Stimulated activated CD8-positive, alpha-beta memory T cell treated with anti-CD3 and anti-CD28 coated beads, Interleukin-4, amount 100 ng/mL, for 1 hour (primary cell): ENCODE data around the gene CSNK1G1.
"Not testable (repeated sequence)": the region's sequence is repeated elsewhere in the genome, so short reads cannot be mapped to it uniquely, and the experiment has no call there.

Experiments used
- DNase-seq, 2 donors: peaks; one replicate each; pipeline ENCODE4 v3.0.0-alpha.2; 2020; ENCODE audit warnings: low read depth in 2 of 2, low spot score in 1 of 2

CSNK1G1 gene

DNA sequence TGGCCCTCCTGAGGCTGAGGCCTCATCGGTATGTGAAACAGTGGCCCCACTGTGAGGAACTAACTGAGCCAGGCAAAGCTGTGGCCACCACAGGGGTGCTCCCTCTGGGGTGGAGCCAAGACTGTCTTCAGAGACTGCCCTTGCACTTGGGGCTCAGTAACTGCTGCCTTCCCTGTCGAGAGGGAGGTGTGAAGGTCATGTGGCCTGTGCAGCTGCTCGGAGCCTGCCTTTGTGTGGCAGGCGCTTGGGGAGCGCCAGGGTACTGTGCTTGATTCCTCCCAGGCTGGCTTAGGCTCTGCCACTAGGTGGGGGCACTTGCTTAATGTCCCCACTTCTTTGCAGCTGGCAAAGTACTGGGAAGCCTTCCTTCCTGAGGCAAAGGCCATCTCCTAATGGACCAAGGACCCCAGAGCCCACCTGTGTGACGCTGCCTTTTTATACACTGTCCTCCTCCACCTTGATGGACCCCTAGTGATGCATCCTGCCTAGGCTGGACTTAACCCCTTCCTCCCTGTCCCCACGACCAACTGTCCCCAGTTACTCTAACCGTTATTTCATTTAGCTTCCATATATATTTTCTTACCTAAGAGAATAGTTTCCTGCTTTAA is 218.6 kb downstream of the CSNK1G1 start:
- no peak for DNase-seq

DNA sequence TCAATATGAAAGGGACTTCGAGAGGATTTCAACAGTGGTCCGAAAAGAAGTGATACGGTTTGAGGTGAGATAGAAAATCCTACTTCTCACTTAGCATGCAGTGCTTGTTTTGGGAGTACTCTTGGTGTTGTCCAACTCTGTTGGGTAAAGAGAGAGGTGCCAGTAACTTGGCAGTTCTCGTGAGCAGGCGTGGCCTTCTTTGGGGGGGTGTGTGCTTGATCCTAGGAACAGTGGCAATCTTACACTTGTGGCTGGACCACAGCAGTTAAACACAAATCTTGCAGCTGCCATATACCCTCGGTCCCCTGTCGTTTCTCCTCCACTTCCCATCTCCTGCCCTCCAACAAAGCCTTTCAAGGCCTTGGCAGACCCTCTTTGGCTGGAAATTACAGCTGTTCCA is 219.6 kb downstream of the CSNK1G1 start:
- no peak for DNase-seq

DNA sequence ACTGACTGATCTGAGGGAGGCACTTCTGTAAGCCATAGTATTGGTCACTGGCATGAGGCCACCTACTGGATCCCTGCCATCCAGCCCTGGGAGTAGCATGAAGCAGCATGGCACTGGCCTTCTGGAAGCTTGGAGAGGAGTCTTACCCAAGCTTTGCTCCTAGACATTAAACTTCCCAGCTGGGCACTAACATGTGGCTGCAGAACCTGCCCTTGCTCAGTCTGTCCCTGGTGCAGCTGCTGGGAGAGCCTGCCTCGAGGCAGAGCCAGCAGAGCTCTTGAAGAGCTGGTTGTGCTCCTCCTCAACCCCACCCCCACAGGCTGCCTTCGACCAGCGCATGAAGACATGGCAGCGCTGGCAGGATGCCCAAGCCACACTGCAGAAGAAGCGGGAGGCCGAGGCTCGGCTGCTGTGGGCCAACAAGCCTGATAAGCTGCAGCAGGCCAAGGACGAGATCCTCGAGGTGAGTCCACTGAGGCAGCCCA is 221.6 kb downstream of the CSNK1G1 start:
- no peak for DNase-seq

DNA sequence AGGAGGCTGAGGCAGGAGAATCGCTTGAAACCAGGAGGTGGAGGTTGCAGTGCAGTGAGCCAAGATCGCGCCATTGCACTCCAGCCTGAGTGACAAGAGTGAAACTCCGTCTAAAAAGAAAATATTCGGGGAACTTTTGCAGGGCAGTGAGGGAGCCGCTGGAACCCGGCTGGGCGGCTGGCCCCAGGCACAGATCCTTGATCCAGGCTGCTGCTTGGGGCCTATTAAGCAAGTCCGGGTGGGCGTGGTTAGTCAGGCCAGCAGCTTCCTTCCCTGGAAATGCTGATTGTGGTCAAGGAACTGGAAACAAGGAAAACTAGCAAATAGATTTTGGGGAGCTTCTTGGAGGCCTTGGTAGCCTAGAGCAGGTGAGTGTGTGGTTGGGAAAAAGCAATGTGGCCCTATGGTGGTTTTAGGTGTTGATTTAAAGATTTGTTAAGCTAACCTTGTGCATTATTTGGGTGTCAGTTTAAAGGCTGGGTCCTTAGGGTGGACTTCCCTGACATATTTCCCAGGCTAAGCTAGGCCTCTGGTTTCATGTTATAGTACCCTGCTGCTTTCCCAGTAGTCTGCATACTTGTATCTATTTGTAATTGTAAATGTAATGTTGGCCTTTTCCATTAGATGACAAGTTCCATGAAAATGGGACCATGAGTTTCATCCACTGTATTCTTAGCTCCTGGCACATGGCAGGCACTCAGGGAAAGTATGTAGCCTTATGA is 222.2 kb downstream of the CSNK1G1 start:
- no peak for DNase-seq

DNA sequence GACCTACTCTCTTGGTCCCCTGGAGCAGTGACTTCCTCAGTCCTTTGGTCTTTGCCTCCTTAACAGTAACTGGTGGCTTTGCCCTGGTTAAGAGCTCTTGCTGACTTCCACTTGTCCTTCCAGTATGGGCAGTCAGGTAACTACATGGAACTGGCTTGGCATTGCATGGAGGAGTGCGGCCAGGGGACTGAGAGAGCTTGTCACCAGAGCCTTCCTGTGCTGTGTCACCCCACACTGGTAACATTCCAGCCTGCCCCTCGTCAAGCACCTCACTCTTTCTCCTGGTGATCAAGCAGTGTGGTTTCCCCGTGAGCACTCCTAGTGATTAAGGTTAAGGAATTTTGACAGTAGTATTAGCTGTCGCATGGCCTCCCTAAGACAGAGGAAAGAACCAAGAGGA is 223.8 kb downstream of the CSNK1G1 start:
- DNase-seq, result no peak

DNA sequence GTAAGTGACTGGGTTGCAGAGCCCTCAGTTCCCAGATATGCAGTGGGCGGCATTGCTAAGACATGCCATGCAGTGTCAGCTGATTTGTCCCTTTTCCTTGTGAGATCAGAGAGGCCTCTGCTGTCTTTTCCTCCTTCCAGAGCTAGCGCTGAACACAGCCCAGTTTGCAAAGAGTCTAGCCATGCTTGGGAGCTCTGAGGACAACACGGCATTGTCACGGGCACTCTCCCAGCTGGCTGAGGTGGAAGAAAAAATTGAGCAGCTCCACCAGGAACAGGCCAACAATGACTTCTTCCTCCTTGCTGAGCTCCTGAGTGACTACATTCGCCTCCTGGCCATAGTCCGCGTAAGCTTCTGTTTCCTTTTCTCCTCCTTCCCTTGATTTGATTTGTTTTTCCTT is 224.4 kb downstream of the CSNK1G1 start:
- no peak for DNase-seq

DNA sequence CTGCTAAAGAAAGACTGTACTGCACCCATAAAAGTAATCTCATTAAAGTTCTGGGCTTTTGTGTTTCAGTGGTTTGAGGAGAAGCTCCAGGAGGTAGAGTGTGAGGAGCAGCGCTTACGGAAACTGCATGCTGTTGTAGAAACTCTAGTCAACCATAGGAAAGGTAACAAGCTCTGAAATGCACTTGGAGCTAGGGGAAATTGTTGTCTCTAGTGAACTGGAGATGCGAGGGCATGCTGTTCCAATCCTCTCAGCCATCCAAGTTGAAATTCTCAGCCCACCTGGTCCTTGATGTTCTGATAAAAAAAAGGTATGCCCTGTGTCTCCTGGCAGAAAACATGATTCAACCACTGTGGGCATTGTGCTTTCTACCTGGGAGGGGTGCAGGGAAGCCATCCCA is 225.8 kb downstream of the CSNK1G1 start:
- no peak for DNase-seq

DNA sequence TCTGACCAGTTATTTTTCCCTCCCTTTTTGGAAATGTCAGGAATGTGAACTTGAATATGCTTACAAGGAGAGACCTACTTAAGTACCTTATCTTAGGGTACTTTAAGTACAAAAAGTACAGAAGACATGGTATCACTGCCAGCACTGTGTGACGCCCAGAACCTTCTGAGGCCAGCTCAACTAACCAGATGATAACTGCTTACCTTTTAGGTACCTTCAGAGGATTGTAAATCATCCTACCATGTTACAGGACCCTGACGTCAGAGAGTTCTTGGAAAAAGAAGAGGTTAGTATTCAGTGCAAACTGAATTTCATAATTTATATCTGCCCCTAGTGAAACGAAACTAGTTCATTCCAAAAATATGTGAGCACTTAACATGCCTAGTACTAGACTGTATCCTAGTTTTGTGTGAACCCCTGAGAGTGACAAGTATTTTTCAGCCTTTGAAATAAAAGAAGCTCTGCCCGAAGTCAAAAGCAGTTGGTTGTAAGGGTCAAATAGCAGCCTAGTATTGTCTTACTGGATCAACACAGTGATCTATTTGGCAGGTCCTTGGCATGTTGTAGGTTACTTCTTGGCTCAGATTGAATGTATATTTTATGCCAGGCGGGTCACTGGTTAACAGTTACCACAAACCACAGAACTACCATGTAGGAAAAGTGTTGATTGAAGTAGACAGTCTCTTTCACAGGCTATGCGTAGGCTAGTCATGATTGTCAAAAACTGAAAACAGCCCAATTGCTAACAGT is 228.3 kb downstream of the CSNK1G1 start:
- DNase-seq, result no peak

DNA sequence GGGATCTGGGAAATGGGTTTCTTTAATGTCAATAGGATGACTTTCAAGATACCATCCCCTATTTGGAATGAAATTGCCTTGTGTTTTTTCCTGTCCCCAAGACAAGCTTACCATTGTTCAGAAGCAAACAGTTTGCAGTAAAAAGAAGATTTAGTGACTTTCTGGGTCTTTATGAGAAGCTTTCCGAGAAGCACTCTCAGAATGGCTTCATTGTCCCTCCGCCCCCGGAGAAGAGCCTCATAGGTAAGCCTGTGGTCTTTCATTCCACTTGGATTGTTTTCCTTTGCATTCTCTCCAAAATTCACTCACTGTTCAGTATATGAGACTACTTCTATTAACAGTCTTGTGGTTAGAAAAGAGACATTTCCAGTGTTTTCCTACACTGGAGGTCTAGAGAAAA is 230.0 kb downstream of the CSNK1G1 start:
- no peak for DNase-seq

DNA sequence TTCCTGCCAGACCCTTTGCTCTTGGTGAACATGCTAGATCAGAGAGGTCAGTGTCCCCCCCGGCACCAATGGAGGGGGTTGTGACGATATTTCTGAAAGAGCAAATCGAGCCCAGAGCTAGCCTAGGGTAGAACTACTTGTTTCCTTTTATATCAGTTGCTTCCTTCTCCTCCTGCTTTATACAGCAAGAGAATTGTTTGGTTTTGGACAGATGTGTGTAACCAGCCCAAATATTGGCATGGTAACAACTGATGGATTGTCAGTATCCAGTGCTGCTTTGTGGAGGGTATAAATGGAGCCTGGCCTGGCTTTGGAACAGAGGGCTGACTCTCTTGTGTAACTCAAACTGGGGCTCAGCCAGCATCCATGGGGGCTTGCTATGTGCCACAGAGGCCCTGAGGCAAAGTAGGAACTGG is 233.0 kb downstream of the CSNK1G1 start:
- DNase-seq, result no peak

DNA sequence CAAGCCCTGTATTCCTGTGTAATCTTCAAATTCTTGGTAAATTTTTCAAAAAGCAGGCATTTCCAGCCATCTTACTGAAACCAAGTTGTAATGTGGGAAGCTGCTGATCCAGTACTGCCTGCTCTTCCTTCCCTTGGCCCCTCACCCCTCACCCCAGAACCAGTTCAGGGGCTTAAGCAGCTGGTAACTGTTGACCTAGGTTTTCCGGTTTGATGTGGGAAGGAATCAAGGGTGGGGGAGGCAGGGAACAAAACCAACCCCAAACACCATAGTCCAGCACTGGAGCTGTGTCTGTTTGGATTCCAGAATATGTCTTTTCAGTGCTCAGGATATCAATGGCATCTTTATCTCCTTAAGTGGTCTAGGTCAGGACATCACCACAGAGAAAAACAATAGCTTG is 233.5 kb downstream of the CSNK1G1 start:
- no peak for DNase-seq

DNA sequence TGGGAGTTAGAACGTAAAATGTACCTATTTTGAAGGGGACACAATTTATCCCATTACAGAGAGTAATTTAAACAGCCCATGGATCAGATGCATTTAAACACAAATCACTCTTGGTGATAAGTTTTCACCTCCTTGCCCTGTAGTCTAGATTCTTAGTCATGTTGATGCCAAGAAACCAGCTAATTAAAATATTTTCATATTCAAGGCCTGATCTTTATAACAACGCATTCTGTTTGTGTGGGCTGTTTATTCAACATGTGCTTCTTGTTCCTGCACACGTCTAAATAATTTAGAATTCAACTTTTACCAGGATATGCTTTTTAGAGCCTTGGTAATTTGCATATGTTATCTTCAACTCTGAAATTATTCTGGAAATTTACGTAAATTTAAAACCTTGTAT is 234.4 kb downstream of the CSNK1G1 start:
- no peak for DNase-seq

DNA sequence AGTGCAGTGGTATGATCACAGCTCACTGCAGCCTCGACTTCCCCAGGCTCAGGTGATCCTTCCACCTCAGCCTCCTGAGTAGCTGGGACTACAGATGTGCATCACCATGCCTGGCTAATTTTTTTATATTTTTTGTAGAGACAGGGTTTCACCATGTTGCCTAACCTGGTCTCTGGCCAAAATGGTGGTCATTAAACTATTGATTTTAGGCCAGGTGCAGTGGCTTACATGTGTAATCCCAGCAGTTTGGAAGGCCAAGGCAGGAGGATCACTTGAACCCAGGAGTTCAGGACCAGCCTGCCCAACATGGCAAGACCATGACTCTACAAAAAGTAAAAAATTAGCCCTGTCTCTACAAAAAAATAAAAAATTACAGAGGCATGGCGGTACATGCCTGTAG is 235.7 kb downstream of the CSNK1G1 start:
- DNase-seq, result not testable (repeated sequence)

DNA sequence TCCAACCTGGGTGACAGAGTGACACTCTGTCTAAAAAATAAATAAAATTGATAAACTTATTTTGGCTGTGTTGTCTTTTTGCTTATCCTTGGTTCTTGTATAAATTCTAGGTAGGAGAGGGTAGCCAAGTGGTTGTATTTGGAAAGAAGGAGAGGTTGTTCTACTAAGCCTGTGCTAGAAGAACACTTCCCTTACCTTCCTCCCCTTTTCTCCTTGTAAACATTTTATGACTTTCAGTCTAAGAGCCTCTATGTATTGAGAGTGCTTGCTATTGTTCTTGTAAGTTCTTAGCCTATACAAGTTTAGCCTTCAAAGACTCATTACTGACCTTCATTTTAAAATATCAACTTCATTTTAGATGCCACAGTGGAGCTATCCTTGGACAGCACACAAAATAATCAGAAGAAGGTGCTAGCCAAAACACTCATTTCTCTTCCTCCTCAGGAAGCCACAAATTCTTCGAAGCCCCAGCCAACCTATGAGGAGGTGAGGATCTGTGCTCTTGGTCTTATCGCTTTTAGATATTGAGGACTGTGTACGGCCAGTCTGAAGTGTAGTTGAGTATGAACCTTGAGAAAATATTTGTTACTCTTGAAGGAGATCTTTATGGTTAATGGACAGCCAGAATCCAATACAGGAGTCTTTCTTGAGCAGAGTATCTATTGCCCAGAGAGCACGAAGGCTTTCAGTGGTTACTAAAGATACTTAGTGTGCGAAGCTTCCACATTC is 238.1 kb downstream of the CSNK1G1 start:
- DNase-seq, result no peak
